ENCODE data around the gene LRRC36.
A peak's percentile ranks its signal among the peaks of the same experiment; 100 is the strongest.

The LRRC36 gene

GRCh38 chr16:67283039-67283825, 43.4 kb upstream of the LRRC36 start:
- Histone ChIP-seq H3K27me3 (ENCODE audit: low read length) (no peaks in the 10 kb centered on the region), H3K9ac (ENCODE audit: low read length) (no peak overlapping the region), H3K9me2 (replicated peaks; ENCODE audit: insufficient read depth, low read length) (no peaks in the 10 kb centered on the region), H4K20me1 (ENCODE audit: low read depth, low read length) (no peaks in the 10 kb centered on the region), H3F3A (ENCODE audit: insufficient read depth) (no peaks in the 10 kb centered on the region), H3K36me3 (ENCODE audit: low read length) (no peaks in the 10 kb centered on the region), H2AFZ (ENCODE audit: low read depth, low read length, severe bottlenecking) (no peak overlapping the region), H3K9me3 (ENCODE audit: insufficient read depth, low read length) (no peaks in the 10 kb centered on the region), H3K4me2 (ENCODE audit: low read depth, low read length, poor library complexity, severe bottlenecking) (no peak overlapping the region), H3K4me3 (ENCODE audit: insufficient read depth, low read length, poor library complexity, severe bottlenecking) (no peak overlapping the region), H3K79me2 (ENCODE audit: insufficient read depth, low read length) (no peaks in the 10 kb centered on the region), H3K27ac (ENCODE audit: low read depth, low read length) (no peak overlapping the region)
- TF ChIP-seq EZH2phosphoT487 (conservative IDR thresholded peaks at IDR 0.05; ENCODE audit: low read length) (no peak), CTCF (IDR thresholded peaks at IDR 0.05; ENCODE audit: insufficient read depth, low read length, poor library complexity, severe bottlenecking) (no peak)

GRCh38 chr16:67283826-67284555, 42.6 kb upstream of the LRRC36 start:
- Histone ChIP-seq H3K9me2 (replicated peaks; ENCODE audit: insufficient read depth, low read length) (no peaks in the 10 kb centered on the region), H4K20me1 (ENCODE audit: low read depth, low read length) (no peaks in the 10 kb centered on the region), H3K27me3 (ENCODE audit: low read length) (no peaks in the 10 kb centered on the region), H3K4me3 (ENCODE audit: insufficient read depth, low read length, poor library complexity, severe bottlenecking) (no peak overlapping the region), H2AFZ (ENCODE audit: low read depth, low read length, severe bottlenecking) (no peak overlapping the region), H3K9me3 (ENCODE audit: insufficient read depth, low read length) (no peaks in the 10 kb centered on the region), H3K36me3 (ENCODE audit: low read length) (no peaks in the 10 kb centered on the region), H3K79me2 (ENCODE audit: insufficient read depth, low read length) (no peaks in the 10 kb centered on the region), H3K27ac (ENCODE audit: low read depth, low read length) (no peak overlapping the region), H3K9ac (ENCODE audit: low read length) (no peak overlapping the region), H3K4me2 (ENCODE audit: low read depth, low read length, poor library complexity, severe bottlenecking) (no peak overlapping the region), H3F3A (ENCODE audit: insufficient read depth) (no peaks in the 10 kb centered on the region)
- TF ChIP-seq EZH2phosphoT487 (conservative IDR thresholded peaks at IDR 0.05; ENCODE audit: low read length) (no peak), CTCF (IDR thresholded peaks at IDR 0.05; ENCODE audit: insufficient read depth, low read length, poor library complexity, severe bottlenecking) (no peak)

DNA sequence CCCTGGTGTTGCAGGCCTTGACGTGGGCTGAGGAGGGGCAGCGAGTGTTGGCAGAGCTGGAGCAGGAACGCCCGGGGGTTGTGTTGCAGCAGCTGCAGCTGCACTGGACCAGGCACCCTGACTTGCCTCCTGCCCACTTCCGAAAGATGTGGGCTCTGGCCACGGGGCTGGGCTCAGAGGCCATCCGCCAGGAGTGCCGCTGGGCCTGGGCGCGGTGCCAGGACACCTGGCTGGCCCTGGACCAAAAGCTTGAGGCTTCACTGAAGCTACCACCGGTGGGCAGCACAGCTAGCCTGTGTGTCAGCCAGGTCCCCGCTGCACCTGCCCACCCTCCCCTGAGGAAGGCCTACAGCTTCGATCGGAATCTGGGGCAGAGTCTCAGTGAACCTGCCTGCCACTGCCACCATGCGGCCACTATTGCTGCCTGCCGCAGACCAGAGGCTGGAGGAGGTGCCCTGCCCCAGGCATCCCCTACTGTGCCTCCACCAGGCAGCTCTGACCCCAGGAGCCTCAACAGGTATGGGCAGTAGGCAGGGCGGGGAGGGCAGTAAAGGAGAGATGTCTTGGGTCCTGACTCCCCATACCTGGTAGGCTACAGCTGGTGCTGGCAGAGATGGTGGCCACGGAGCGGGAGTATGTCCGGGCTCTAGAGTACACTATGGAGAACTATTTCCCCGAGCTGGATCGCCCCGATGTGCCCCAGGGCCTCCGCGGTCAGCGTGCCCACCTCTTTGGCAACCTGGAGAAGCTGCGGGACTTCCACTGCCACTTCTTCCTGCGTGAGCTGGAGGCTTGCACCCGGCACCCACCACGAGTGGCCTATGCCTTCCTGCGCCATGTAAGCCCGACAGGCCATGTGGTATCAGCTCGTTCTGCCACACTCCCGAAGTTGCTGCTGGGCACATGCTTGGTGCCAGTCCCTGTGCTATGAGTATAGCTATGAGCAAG, 41.6 kb upstream of the LRRC36 start:
- H4K20me1 ChIP-seq (ENCODE audit: low read depth, low read length) = no peaks in the 10 kb centered on the region
- H2AFZ ChIP-seq (ENCODE audit: low read depth, low read length, severe bottlenecking) = no peak overlapping the region
- no peaks in the 10 kb centered on the region for H3K9me3 ChIP-seq (ENCODE audit: insufficient read depth, low read length)
- no peaks in the 10 kb centered on the region for H3K9me2 ChIP-seq (replicated peaks; ENCODE audit: insufficient read depth, low read length)
- no peak overlapping the region for H3K27ac ChIP-seq (ENCODE audit: low read depth, low read length)
- H3F3A ChIP-seq (ENCODE audit: insufficient read depth) = no peaks in the 10 kb centered on the region
- no peaks in the 10 kb centered on the region for H3K36me3 ChIP-seq (ENCODE audit: low read length)
- H3K27me3 ChIP-seq (ENCODE audit: low read length) = no peaks in the 10 kb centered on the region
- TF ChIP-seq CTCF (IDR thresholded peaks at IDR 0.05; ENCODE audit: insufficient read depth, low read length, poor library complexity, severe bottlenecking) = peak; percentile 21
- TF ChIP-seq EZH2phosphoT487 (conservative IDR thresholded peaks at IDR 0.05; ENCODE audit: low read length) = no peak
- H3K4me3 ChIP-seq (ENCODE audit: insufficient read depth, low read length, poor library complexity, severe bottlenecking) = no peak overlapping the region
- H3K4me2 ChIP-seq (ENCODE audit: low read depth, low read length, poor library complexity, severe bottlenecking) = no peak overlapping the region
- H3K79me2 ChIP-seq (ENCODE audit: insufficient read depth, low read length) = no peaks in the 10 kb centered on the region
- H3K9ac ChIP-seq (ENCODE audit: low read length) = no peak overlapping the region

All from SU-DHL-6 (cell line).